Measurements from ENCODE around the gene GPHN.

The GPHN gene

GRCh38 chr14:66657780-66658179 lies 149.8 kb downstream of the GPHN start:
- Histone ChIP-seq H3K9ac (ENCODE audit: low read length) (no peak overlapping the region), H3K36me3 (ENCODE audit: control insufficient read depth in 1 of 2, insufficient read depth in 2 of 2, low read length in 2 of 2) (no peaks in the 10 kb centered on the region), H3K9me3 (ENCODE audit: insufficient read depth, low read depth, low read length) (no peaks in the 10 kb centered on the region), H3K79me2 (ENCODE audit: control insufficient read depth, insufficient read depth, low read length, poor library complexity) (no peaks in the 10 kb centered on the region), H4K8ac (ENCODE audit: low read depth, low read length) (no peak overlapping the region), H3K23ac (ENCODE audit: low read length) (no peak overlapping the region), H2AK5ac (ENCODE audit: low read length) (no peak overlapping the region), H3K27ac (ENCODE audit: low read depth, low read length) (no peak overlapping the region), H4K91ac (ENCODE audit: low read depth, low read length) (no peak overlapping the region), H3K18ac (ENCODE audit: low read length) (no peak overlapping the region), H3K27me3 (ENCODE audit: insufficient read depth, low read length) (no peaks in the 10 kb centered on the region), H2AFZ (ENCODE audit: insufficient read depth, low read length, poor library complexity) (no peak overlapping the region), H3K4me1 (ENCODE audit: control insufficient read depth in 1 of 2, insufficient read depth in 2 of 2, low read length in 2 of 2) (peaks cover 0 to 2% of the 10 kb centered on the region in 2 experiments), H3K4ac (ENCODE audit: low read depth, low read length) (no peak overlapping the region), H4K12ac (ENCODE audit: low read depth, low read length) (no peak overlapping the region), H3K4me2 (ENCODE audit: low read length) (no peak overlapping the region), H2BK5ac (ENCODE audit: low read depth, low read length, poor library complexity) (no peak overlapping the region), H3K4me3 (ENCODE audit: low read depth, low read length) (no peak overlapping the region), H2BK12ac (ENCODE audit: low read length) (no peak overlapping the region), H3K14ac (ENCODE audit: low read length) (no peak overlapping the region), H3K79me1 (ENCODE audit: low read length) (no peaks in the 10 kb centered on the region), H2BK120ac (ENCODE audit: insufficient read depth, low read length, poor library complexity) (no peak overlapping the region)
- no peak for DNase-seq
- no CpG with 5 or more reads among the region's 3 CpGs for WGBS (ENCODE audit: extremely low coverage, insufficient coverage, insufficient read length)

- no peak overlapping the region for H3K27ac ChIP-seq (ENCODE audit: low read depth, low read length)
- no peaks in the 10 kb centered on the region for H3K36me3 ChIP-seq (ENCODE audit: control insufficient read depth in 1 of 2, insufficient read depth in 2 of 2, low read length in 2 of 2)
- no peak overlapping the region for H3K14ac ChIP-seq (ENCODE audit: low read length)
- no CpG with 5 or more reads among the region's 4 CpGs for WGBS (ENCODE audit: extremely low coverage, insufficient coverage, insufficient read length)
- H3K4ac ChIP-seq (ENCODE audit: low read depth, low read length), result no peak overlapping the region
- no peaks in the 10 kb centered on the region for H3K9me3 ChIP-seq (ENCODE audit: insufficient read depth, low read depth, low read length)
- no peak overlapping the region for H4K12ac ChIP-seq (ENCODE audit: low read depth, low read length)
- H2AK5ac ChIP-seq (ENCODE audit: low read length), result no peak overlapping the region
- H3K18ac ChIP-seq (ENCODE audit: low read length), result no peak overlapping the region
- no peak overlapping the region for H2BK5ac ChIP-seq (ENCODE audit: low read depth, low read length, poor library complexity)
- no peaks in the 10 kb centered on the region for H3K27me3 ChIP-seq (ENCODE audit: insufficient read depth, low read length)
- no peaks in the 10 kb centered on the region for H3K4me1 ChIP-seq (ENCODE audit: control insufficient read depth in 1 of 2, insufficient read depth in 2 of 2, low read length in 2 of 2)
- H4K8ac ChIP-seq (ENCODE audit: low read depth, low read length), result no peak overlapping the region
- H2AFZ ChIP-seq (ENCODE audit: insufficient read depth, low read length, poor library complexity), result no peak overlapping the region
- no peaks in the 10 kb centered on the region for H3K79me2 ChIP-seq (ENCODE audit: control insufficient read depth, insufficient read depth, low read length, poor library complexity)
- H4K91ac ChIP-seq (ENCODE audit: low read depth, low read length), result no peak overlapping the region
- no peaks in the 10 kb centered on the region for H3K79me1 ChIP-seq (ENCODE audit: low read length)
- DNase-seq, result peak; percentile 16 to 48
- H3K4me3 ChIP-seq (ENCODE audit: low read depth, low read length), result no peak overlapping the region
- H2BK12ac ChIP-seq (ENCODE audit: low read length), result no peak overlapping the region
- H3K9ac ChIP-seq (ENCODE audit: low read length), result no peak overlapping the region
- no peak overlapping the region for H3K23ac ChIP-seq (ENCODE audit: low read length)
- no peak overlapping the region for H3K4me2 ChIP-seq (ENCODE audit: low read length)
- no peak overlapping the region for H2BK120ac ChIP-seq (ENCODE audit: insufficient read depth, low read length, poor library complexity)
Measured at GRCh38 chr14:66662374-66662773, 154.4 kb downstream of the GPHN start.

GRCh38 chr14:66677780-66678179 lies 169.8 kb downstream of the GPHN start:
- H3K4ac ChIP-seq (ENCODE audit: low read depth, low read length), result no peak overlapping the region
- no peak overlapping the region for H2AK5ac ChIP-seq (ENCODE audit: low read length)
- H3K36me3 ChIP-seq (ENCODE audit: control insufficient read depth in 1 of 2, insufficient read depth in 2 of 2, low read length in 2 of 2), result no peaks in the 10 kb centered on the region
- no peak overlapping the region for H4K91ac ChIP-seq (ENCODE audit: low read depth, low read length)
- no peak overlapping the region for H4K12ac ChIP-seq (ENCODE audit: low read depth, low read length)
- H3K27me3 ChIP-seq (ENCODE audit: insufficient read depth, low read length), result no peaks in the 10 kb centered on the region
- no peak overlapping the region for H3K27ac ChIP-seq (ENCODE audit: low read depth, low read length)
- no peak overlapping the region for H3K23ac ChIP-seq (ENCODE audit: low read length)
- H2BK5ac ChIP-seq (ENCODE audit: low read depth, low read length, poor library complexity), result no peak overlapping the region
- no CpG with 5 or more reads among the region's 1 CpG for WGBS (ENCODE audit: extremely low coverage, insufficient coverage, insufficient read length)
- no peaks in the 10 kb centered on the region for H3K79me2 ChIP-seq (ENCODE audit: control insufficient read depth, insufficient read depth, low read length, poor library complexity)
- DNase-seq, result no peak
- no peak overlapping the region for H3K18ac ChIP-seq (ENCODE audit: low read length)
- H3K14ac ChIP-seq (ENCODE audit: low read length), result no peak overlapping the region
- H2AFZ ChIP-seq (ENCODE audit: insufficient read depth, low read length, poor library complexity), result no peak overlapping the region
- no peaks in the 10 kb centered on the region for H3K79me1 ChIP-seq (ENCODE audit: low read length)
- H3K9ac ChIP-seq (ENCODE audit: low read length), result no peak overlapping the region
- no peak overlapping the region for H4K8ac ChIP-seq (ENCODE audit: low read depth, low read length)
- no peak overlapping the region for H2BK120ac ChIP-seq (ENCODE audit: insufficient read depth, low read length, poor library complexity)
- no peaks in the 10 kb centered on the region for H3K4me1 ChIP-seq (ENCODE audit: control insufficient read depth in 1 of 2, insufficient read depth in 2 of 2, low read length in 2 of 2)
- H3K9me3 ChIP-seq (ENCODE audit: insufficient read depth, low read depth, low read length), result peaks cover 3% of the 10 kb centered on the region
- H2BK12ac ChIP-seq (ENCODE audit: low read length), result no peak overlapping the region
- no peak overlapping the region for H3K4me3 ChIP-seq (ENCODE audit: low read depth, low read length)
- no peak overlapping the region for H3K4me2 ChIP-seq (ENCODE audit: low read length)

GRCh38 chr14:66680216-66680615 lies 172.3 kb downstream of the GPHN start:
- H2BK120ac ChIP-seq (ENCODE audit: insufficient read depth, low read length, poor library complexity), result no peak overlapping the region
- H3K27me3 ChIP-seq (ENCODE audit: insufficient read depth, low read length), result no peaks in the 10 kb centered on the region
- H3K4ac ChIP-seq (ENCODE audit: low read depth, low read length), result no peak overlapping the region
- no peak overlapping the region for H4K12ac ChIP-seq (ENCODE audit: low read depth, low read length)
- H3K14ac ChIP-seq (ENCODE audit: low read length), result no peak overlapping the region
- H3K23ac ChIP-seq (ENCODE audit: low read length), result no peak overlapping the region
- H3K4me1 ChIP-seq (ENCODE audit: control insufficient read depth in 1 of 2, insufficient read depth in 2 of 2, low read length in 2 of 2), result no peaks in the 10 kb centered on the region
- no peak overlapping the region for H3K18ac ChIP-seq (ENCODE audit: low read length)
- no peak for DNase-seq
- no peak overlapping the region for H4K91ac ChIP-seq (ENCODE audit: low read depth, low read length)
- no peak overlapping the region for H2AK5ac ChIP-seq (ENCODE audit: low read length)
- no peaks in the 10 kb centered on the region for H3K79me2 ChIP-seq (ENCODE audit: control insufficient read depth, insufficient read depth, low read length, poor library complexity)
- no peak overlapping the region for H3K9ac ChIP-seq (ENCODE audit: low read length)
- no peak overlapping the region for H4K8ac ChIP-seq (ENCODE audit: low read depth, low read length)
- peaks cover 3% of the 10 kb centered on the region for H3K9me3 ChIP-seq (ENCODE audit: insufficient read depth, low read depth, low read length)
- H3K27ac ChIP-seq (ENCODE audit: low read depth, low read length), result no peak overlapping the region
- H2BK5ac ChIP-seq (ENCODE audit: low read depth, low read length, poor library complexity), result no peak overlapping the region
- H3K79me1 ChIP-seq (ENCODE audit: low read length), result no peaks in the 10 kb centered on the region
- H2BK12ac ChIP-seq (ENCODE audit: low read length), result no peak overlapping the region
- no peak overlapping the region for H3K4me2 ChIP-seq (ENCODE audit: low read length)
- H3K36me3 ChIP-seq (ENCODE audit: control insufficient read depth in 1 of 2, insufficient read depth in 2 of 2, low read length in 2 of 2), result no peaks in the 10 kb centered on the region
- H2AFZ ChIP-seq (ENCODE audit: insufficient read depth, low read length, poor library complexity), result no peak overlapping the region
- H3K4me3 ChIP-seq (ENCODE audit: low read depth, low read length), result no peak overlapping the region

Data from trophoblast cell (in vitro differentiated cells and primary cell).